Panc1 (cell line): Measurements from ENCODE around the gene MED31.
"Not testable (repeated sequence)": the region's sequence is repeated elsewhere in the genome, so short reads cannot be mapped to it uniquely, and the experiment has no call there.

Experiments
- CTCF ChIP-seq: fragments of 450-650 bp; IDR thresholded peaks from 2 replicates; pipeline ENCODE4 v1.5.1; 2017; ENCODE audit warnings: mild to moderate bottlenecking
- POLR2AphosphoS5 ChIP-seq: IDR thresholded peaks from 2 replicates; pipeline ENCODE4 v1.6.1; 2012; ENCODE audit warnings: mild to moderate bottlenecking, low read depth, low read length, moderate library complexity
- SIN3A ChIP-seq: IDR thresholded peaks from 2 replicates; pipeline ENCODE4 v1.6.1; 2012; ENCODE audit warnings: low read depth, mild to moderate bottlenecking, low read length, moderate library complexity, borderline replicate concordance; ENCODE audit not compliant: insufficient read depth
- TCF7L2 ChIP-seq: IDR thresholded peaks from 2 replicates; pipeline ENCODE4 v1.6.1; 2011; ENCODE audit warnings: mild to moderate bottlenecking, low read depth, low read length, inconsistent platforms
- TF ChIP-seq, protein P1 (sequence below), 2 experiments: IDR thresholded peaks; 2 replicates each; pipeline ENCODE4 v1.6.1; 2011 to 2012; ENCODE audit warnings: low read depth in 2 of 2, control low read depth in 1 of 2, low read length in 1 of 2, mild to moderate bottlenecking in 1 of 2, moderate library complexity in 1 of 2; ENCODE audit not compliant: insufficient read depth in 1 of 2

DNA sequence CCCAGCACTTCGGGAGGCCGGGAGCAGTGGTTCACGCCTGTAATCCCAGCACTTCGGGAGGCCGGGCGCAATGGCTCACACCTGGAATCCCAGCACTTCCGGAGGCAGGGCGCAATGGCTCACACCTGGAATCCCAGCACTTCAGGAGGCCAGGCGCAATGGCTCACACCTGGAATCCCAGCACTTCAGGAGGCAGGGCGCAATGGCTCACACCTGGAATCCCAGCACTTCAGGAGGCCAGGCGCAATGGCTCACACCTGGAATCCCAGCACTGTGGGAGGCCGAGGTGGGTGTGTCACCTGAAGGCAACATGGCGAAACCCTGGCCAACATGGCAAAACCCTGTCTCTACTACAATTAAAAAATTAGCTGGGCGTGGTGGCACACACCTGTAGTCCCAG is 58.0 kb downstream of the MED31 start:
- TF ChIP-seq CTCF, POLR2AphosphoS5, SIN3A, TCF7L2: not testable (repeated sequence)
- TF ChIP-seq, protein P1, sequence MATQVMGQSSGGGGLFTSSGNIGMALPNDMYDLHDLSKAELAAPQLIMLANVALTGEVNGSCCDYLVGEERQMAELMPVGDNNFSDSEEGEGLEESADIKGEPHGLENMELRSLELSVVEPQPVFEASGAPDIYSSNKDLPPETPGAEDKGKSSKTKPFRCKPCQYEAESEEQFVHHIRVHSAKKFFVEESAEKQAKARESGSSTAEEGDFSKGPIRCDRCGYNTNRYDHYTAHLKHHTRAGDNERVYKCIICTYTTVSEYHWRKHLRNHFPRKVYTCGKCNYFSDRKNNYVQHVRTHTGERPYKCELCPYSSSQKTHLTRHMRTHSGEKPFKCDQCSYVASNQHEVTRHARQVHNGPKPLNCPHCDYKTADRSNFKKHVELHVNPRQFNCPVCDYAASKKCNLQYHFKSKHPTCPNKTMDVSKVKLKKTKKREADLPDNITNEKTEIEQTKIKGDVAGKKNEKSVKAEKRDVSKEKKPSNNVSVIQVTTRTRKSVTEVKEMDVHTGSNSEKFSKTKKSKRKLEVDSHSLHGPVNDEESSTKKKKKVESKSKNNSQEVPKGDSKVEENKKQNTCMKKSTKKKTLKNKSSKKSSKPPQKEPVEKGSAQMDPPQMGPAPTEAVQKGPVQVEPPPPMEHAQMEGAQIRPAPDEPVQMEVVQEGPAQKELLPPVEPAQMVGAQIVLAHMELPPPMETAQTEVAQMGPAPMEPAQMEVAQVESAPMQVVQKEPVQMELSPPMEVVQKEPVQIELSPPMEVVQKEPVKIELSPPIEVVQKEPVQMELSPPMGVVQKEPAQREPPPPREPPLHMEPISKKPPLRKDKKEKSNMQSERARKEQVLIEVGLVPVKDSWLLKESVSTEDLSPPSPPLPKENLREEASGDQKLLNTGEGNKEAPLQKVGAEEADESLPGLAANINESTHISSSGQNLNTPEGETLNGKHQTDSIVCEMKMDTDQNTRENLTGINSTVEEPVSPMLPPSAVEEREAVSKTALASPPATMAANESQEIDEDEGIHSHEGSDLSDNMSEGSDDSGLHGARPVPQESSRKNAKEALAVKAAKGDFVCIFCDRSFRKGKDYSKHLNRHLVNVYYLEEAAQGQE (IDR thresholded peaks at IDR 0.05; ENCODE audit: insufficient read depth in 1 of 2, low read depth in 2 of 2, low read length in 1 of 2), result not testable (repeated sequence)
